Astrocyte of the spinal cord (primary cell): ENCODE data around the gene SLC15A3.

Source experiments
- DNase-seq: peaks from one replicate; pipeline ENCODE4 v3.0.0; 2011; ENCODE audit warnings: low read depth, low spot score
- H3K4me3 ChIP-seq: 2 replicates; pipeline ENCODE4 v1.5.1; 2011; ENCODE audit warnings: low read depth, mild to moderate bottlenecking, low read length, moderate library complexity
- in situ Hi-C: cut with HindIII; loops from 2 replicates; pipeline ENCODE4 v1.10.0; 2017; ENCODE audit warnings: low sequenced_read_pairs
- TF ChIP-seq, protein P1 (sequence below): IDR thresholded peaks from 2 replicates; pipeline ENCODE4 v1.5.1; 2012; ENCODE audit warnings: low read depth, mild to moderate bottlenecking, low read length, inconsistent platforms

The SLC15A3 gene

DNA sequence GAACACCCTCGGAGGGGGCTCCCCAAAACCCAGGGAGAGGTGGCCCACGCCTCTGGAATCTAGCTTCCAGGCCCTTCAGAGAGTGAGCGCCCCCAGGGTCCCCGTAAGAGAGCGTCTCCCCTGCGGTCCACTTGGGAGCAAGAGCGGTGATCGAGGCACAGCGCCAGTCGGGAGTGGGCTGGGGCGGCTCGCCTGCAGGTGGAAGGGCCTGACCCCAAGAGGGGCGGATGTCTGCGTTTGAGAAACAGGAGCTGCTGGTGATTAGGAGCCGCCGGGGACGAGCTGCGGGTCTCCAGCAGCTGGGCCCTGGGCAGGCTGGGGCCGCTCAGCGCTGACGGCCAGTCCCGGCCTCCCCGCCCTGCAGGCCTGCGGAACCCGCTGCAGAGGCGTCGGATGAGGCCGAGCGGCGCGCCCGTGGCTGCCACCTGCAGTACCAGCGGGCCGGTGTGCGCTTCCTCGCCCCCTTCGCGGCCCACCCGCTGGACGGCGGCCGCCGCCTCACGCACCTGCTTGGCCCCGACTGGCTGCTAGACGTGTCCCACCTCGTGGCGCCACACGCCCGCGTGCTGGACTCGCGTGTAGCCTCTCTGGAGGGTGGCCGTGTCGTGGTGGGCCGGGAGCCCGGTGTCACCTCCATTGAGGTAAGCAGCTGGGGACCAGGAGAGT lies 17.7 kb downstream of the SLC15A3 start:
- TF ChIP-seq, protein P1, sequence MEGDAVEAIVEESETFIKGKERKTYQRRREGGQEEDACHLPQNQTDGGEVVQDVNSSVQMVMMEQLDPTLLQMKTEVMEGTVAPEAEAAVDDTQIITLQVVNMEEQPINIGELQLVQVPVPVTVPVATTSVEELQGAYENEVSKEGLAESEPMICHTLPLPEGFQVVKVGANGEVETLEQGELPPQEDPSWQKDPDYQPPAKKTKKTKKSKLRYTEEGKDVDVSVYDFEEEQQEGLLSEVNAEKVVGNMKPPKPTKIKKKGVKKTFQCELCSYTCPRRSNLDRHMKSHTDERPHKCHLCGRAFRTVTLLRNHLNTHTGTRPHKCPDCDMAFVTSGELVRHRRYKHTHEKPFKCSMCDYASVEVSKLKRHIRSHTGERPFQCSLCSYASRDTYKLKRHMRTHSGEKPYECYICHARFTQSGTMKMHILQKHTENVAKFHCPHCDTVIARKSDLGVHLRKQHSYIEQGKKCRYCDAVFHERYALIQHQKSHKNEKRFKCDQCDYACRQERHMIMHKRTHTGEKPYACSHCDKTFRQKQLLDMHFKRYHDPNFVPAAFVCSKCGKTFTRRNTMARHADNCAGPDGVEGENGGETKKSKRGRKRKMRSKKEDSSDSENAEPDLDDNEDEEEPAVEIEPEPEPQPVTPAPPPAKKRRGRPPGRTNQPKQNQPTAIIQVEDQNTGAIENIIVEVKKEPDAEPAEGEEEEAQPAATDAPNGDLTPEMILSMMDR, result no peak
- H3K4me3 ChIP-seq, result no peak overlapping the region
- in situ Hi-C loops, result no loop called here
- DNase-seq, result no peak

DNA sequence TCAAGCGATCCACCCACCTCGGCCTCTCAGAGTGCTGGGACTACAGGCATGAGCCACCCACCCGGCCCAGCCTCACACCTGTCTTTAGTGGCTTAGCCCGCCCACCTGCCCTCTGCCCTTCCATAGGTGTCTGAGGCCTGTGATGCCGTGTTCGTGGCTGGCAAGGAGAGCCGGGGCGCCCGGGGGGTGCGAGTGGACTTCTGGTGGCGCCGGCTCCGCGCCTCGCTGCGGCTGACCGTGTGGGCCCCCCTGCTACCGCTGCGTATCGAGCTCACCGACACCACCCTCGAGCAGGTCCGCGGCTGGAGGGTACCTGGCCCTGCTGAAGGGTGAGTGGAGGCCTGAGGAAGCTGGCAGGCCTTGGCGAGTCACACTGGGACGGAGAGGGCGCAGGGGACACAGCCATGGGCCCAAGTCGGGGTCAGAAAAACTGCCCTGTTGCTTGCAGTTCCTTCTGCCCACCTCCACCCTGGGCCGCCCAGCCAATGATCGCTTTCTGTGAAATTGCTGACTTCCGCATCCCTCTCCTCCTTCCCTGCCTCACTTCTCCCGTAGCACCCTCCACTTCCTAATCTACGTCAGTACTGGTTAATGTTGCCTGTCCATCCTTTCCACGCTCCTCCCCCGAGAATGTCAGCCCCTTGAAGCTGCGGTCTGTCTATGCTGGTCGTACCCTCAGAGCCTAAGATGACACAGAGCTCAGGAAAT lies 18.4 kb downstream of the SLC15A3 start:
- no peak overlapping the region for H3K4me3 ChIP-seq
- DNase-seq, result no peak
- in situ Hi-C loops, result no loop called here
- TF ChIP-seq, protein P1, result no peak

DNA sequence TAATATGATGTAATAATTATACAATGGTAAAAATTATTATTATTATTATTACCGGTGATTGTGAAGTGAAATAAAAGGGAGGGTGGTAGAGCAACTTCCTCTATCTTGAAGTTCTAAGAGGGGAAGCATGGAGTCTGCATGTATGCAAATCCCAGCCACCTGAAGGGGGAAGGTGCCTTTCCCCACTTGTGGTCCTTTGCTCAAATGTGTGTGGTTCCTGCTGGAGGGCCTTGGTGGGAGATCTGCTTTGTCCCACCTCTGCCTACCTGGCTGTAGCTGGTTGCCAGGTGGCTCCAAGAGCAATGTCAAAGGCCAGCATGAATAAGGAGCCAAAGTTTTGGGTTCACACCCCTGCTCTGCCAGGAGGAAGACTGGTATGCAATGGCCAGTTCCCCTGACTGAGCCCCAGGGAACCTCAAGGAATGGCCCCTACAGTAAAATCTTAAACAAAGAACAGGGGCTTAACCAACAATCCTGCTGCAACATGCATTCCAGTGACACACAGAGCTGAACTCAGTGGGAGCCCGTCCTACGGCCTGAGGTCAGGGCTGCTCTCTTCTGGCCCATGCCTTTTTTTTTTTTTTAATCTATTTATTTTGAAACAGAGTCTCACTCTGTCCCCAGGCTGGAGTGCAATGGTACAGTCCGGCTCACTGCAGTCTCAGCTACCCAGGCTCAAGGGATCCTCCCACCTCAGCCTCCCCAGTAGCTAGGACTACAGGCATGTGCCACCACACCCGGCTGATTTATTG lies 19.2 kb downstream of the SLC15A3 start:
- H3K4me3 ChIP-seq, result no peak overlapping the region
- peak; percentile 35 for DNase-seq
- TF ChIP-seq, protein P1, result no peak
- in situ Hi-C loops, result no loop called here

DNA sequence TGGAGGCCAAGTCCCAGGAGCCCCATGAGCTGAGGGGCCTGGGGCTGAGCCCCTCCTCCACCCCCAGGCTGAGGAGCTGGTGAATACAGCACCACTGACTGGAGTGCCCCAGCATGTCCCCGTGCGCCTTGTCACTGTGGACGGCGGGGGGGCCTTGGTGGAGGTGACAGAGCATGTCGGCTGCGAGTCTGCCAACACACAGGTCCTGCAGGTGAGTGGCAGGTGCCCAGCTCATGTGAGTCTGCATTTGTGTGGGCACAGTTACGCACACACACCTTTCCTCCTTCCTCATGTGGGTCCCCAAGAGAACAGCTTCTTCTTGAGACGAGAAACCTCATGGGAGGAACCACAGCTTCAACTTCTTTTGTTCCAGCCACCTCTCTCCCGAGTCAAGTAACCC lies 20.1 kb downstream of the SLC15A3 start:
- DNase-seq, result no peak
- in situ Hi-C loops, result no loop called here
- H3K4me3 ChIP-seq, result no peak overlapping the region
- TF ChIP-seq, protein P1, result no peak

DNA sequence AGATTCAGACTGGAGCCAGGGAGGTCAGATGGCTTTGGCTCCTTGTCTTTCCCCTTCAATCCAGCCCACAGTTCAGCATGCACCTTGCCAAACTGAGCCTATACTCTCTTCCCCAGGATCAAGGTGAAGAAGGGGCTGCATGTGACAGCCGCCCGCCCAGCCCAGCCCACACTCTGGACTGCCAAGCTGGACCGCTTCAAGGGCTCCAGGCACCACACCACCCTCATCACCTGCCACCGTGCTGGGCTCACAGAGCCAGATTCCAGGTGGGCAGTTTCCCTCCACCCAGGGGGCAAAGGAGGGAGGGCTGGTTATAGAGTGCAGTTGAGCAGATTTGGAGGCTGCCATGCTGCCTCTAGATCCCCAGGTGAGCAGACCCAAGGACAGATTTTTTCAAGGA lies 21.6 kb downstream of the SLC15A3 start:
- no peak overlapping the region for H3K4me3 ChIP-seq
- in situ Hi-C loops, result no loop called here

DNA sequence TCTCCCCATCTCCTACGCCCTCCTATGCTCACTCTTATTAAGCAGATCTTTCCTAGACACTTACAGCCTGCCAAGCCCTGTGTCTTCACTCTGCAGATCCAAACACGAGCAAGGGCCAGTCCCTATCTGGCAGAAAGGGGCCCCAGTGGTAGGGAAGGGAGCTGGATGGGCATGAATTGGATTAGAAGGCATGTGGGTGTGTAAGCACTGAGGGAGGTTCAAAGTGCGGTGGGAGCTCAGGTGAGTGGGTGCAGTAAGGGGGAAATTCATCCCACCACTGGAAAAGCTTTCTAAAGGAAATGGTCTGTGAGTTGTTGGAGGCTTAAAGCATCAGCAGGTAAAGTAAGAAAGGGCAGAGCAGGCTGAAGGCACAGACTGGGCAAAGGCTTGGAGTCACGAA lies 22.2 kb downstream of the SLC15A3 start:
- H3K4me3 ChIP-seq, result no peak overlapping the region
- DNase-seq, result no peak
- in situ Hi-C loops, result no loop called here
- TF ChIP-seq, protein P1, result no peak

More for the DNA sequence above, 21.6 kb downstream of the SLC15A3 start:
- no peak for DNase-seq
- TF ChIP-seq, protein P1, result no peak
